GM18517 (cell line): ENCODE results near the gene SEC14L2.
"Not testable (repeated sequence)": the region's sequence is repeated elsewhere in the genome, so short reads cannot be mapped to it uniquely, and the experiment has no call there.

Source experiments
- ATAC-seq: cut with Tn5 transposase; IDR thresholded peaks from one replicate; pipeline ENCODE4 v1.9.1; 2021; ENCODE audit warnings: mild to moderate bottlenecking, moderate library complexity; ENCODE audit not compliant: unreplicated experiment

Gene SEC14L2

GRCh38 chr22:30425616-30426387, 29.0 kb downstream of the SEC14L2 start, which contains the start of gene MTFP1:
Gene MTFP1, plus strand, starts transcription at chr22:30425768. Its CDS starts 112 bp downstream, at chr22:30425880.
- no peak for ATAC-seq

- no peak for ATAC-seq
These were observed 29.9 kb downstream of the SEC14L2 start for GRCh38 chr22:30426388-30427353.

- ATAC-seq: no peak
These were observed 31.1 kb downstream of the SEC14L2 start for GRCh38 chr22:30427871-30428270.

- no peak for ATAC-seq
These were observed 33.1 kb downstream of the SEC14L2 start for GRCh38 chr22:30429887-30430286.

- no peak for ATAC-seq
These were observed 34.1 kb downstream of the SEC14L2 start for GRCh38 chr22:30430933-30431332.

GRCh38 chr22:30432096-30432495, 35.3 kb downstream of the SEC14L2 start:
- ATAC-seq: no peak

GRCh38 chr22:30432520-30432919, 35.7 kb downstream of the SEC14L2 start:
- ATAC-seq: no peak

GRCh38 chr22:30433227-30433626, 36.4 kb downstream of the SEC14L2 start:
- no peak for ATAC-seq

GRCh38 chr22:30433773-30434172, 37.0 kb downstream of the SEC14L2 start:
- no peak for ATAC-seq

GRCh38 chr22:30434843-30435242, 38.0 kb downstream of the SEC14L2 start:
- ATAC-seq: no peak

- no peak for ATAC-seq
These were observed 38.9 kb downstream of the SEC14L2 start for GRCh38 chr22:30435674-30436126.

- no peak for ATAC-seq
These were observed 39.4 kb downstream of the SEC14L2 start for GRCh38 chr22:30436196-30436595.

GRCh38 chr22:30438559-30438958, 41.7 kb downstream of the SEC14L2 start:
- ATAC-seq: no peak

- no peak for ATAC-seq
These were observed 42.4 kb downstream of the SEC14L2 start for GRCh38 chr22:30439226-30439625.

- no peak for ATAC-seq
These were observed 43.0 kb downstream of the SEC14L2 start for GRCh38 chr22:30439836-30440235.

- no peak for ATAC-seq
These were observed 44.3 kb downstream of the SEC14L2 start for GRCh38 chr22:30441088-30441487.

GRCh38 chr22:30444632-30445437, 48.0 kb downstream of the SEC14L2 start:
- no peak for ATAC-seq

- no peak for ATAC-seq
These were observed 48.8 kb downstream of the SEC14L2 start for GRCh38 chr22:30445438-30446145.

GRCh38 chr22:30447656-30448055, 50.8 kb downstream of the SEC14L2 start:
- ATAC-seq: no peak

GRCh38 chr22:30451488-30451887, 54.7 kb downstream of the SEC14L2 start:
- ATAC-seq: not testable (repeated sequence)
